Amniotic epithelial cell (primary cell): ENCODE measurements around the gene HAND1.

Experiments
- DNase-seq: peaks from one replicate; pipeline ENCODE4 v3.0.0-alpha.2; 2010; ENCODE audit warnings: low read depth

The HAND1 gene

GRCh38 chr5:154455585-154455984, 22.4 kb downstream of the HAND1 start:
- no peak for DNase-seq

- DNase-seq, result no peak
Measured at GRCh38 chr5:154451957-154452356, 26.1 kb downstream of the HAND1 start.

GRCh38 chr5:154449786-154450185, 28.2 kb downstream of the HAND1 start:
- DNase-seq, result peak; percentile 36

- DNase-seq, result no peak
Measured at GRCh38 chr5:154447089-154447725, 30.8 kb downstream of the HAND1 start.

- DNase-seq, result peak; percentile 69
Measured at GRCh38 chr5:154446195-154447088, 31.6 kb downstream of the HAND1 start.

GRCh38 chr5:154445422-154446194, 32.4 kb downstream of the HAND1 start, which contains the start of gene SAP30L:
TSS of gene SAP30L (plus strand) at chr5:154445997. CDS start at chr5:154446605, 608 bp downstream.
- DNase-seq, result peak; percentile 87

GRCh38 chr5:154444556-154445421, 33.2 kb downstream of the HAND1 start:
- no peak for DNase-seq

GRCh38 chr5:154442801-154443200, 35.2 kb downstream of the HAND1 start:
- no peak for DNase-seq

- no peak for DNase-seq
Measured at GRCh38 chr5:154440540-154440939, 37.5 kb downstream of the HAND1 start.

GRCh38 chr5:154437281-154437965, 40.6 kb downstream of the HAND1 start:
- DNase-seq, result no peak

- DNase-seq, result no peak
Measured at GRCh38 chr5:154435226-154435625, 42.8 kb downstream of the HAND1 start.

- DNase-seq, result no peak
Measured at GRCh38 chr5:154430961-154431630, 46.9 kb downstream of the HAND1 start.

GRCh38 chr5:154430466-154430865, 47.6 kb downstream of the HAND1 start:
- no peak for DNase-seq

- no peak for DNase-seq
Measured at GRCh38 chr5:154429341-154429740, 48.7 kb downstream of the HAND1 start.

GRCh38 chr5:154428208-154428607, 49.8 kb downstream of the HAND1 start:
- no peak for DNase-seq
